Measurements from ENCODE around the gene ANXA2. TPM values are rescaled to one million over a fixed set of nuclear protein-coding genes. Genes with fewer than 3 reads are reported as not detected.

Gene ANXA2
- total RNA-seq, 1 donor from 2014 or later: 730 TPM

DNA sequence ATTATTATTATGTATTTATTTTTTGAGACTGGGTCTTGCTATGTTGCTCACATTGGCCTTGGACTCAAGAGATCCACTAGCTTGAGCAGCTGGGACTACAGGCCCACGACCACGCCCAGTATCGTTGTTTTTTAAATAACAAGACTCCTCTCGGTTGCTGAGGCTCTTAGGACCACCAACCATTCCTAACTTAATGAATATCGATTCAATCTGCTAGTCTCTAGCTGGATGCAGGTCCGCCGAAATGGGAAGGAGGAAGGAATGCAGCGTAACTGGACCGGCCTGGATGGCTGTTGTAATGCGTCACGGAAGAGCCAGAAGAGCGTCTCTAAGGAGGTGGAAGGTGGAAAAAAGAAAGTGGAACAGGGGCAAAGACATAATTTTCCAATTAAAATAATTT is 1.7 kb downstream of the ANXA2 start:
- no peaks in the 10 kb centered on the region for H3K36me3 ChIP-seq
- H3K9me3 ChIP-seq: no peaks in the 10 kb centered on the region
- DNase-seq (ENCODE audit: low spot score in 2 of 2): no peak
- intact Hi-C loops (cut with DNase I): loop anchor here (2.0 to 5.0 kb wide), 2 partner anchors 33 to 81 kb away; partner anchors contain the start of gene ICE2
- TF ChIP-seq, protein P1, sequence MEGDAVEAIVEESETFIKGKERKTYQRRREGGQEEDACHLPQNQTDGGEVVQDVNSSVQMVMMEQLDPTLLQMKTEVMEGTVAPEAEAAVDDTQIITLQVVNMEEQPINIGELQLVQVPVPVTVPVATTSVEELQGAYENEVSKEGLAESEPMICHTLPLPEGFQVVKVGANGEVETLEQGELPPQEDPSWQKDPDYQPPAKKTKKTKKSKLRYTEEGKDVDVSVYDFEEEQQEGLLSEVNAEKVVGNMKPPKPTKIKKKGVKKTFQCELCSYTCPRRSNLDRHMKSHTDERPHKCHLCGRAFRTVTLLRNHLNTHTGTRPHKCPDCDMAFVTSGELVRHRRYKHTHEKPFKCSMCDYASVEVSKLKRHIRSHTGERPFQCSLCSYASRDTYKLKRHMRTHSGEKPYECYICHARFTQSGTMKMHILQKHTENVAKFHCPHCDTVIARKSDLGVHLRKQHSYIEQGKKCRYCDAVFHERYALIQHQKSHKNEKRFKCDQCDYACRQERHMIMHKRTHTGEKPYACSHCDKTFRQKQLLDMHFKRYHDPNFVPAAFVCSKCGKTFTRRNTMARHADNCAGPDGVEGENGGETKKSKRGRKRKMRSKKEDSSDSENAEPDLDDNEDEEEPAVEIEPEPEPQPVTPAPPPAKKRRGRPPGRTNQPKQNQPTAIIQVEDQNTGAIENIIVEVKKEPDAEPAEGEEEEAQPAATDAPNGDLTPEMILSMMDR (IDR thresholded peaks at IDR 0.05): no peak
- peaks cover 10 to 51% of the 10 kb centered on the region in 2 donors for H3K4me1 ChIP-seq
- peak overlapping the region; percentile 98 to 99 for H3K27ac ChIP-seq
- peak overlapping the region; percentile 73 to 87 for H3K4me3 ChIP-seq
- H3K27me3 ChIP-seq: no peaks in the 10 kb centered on the region

DNA sequence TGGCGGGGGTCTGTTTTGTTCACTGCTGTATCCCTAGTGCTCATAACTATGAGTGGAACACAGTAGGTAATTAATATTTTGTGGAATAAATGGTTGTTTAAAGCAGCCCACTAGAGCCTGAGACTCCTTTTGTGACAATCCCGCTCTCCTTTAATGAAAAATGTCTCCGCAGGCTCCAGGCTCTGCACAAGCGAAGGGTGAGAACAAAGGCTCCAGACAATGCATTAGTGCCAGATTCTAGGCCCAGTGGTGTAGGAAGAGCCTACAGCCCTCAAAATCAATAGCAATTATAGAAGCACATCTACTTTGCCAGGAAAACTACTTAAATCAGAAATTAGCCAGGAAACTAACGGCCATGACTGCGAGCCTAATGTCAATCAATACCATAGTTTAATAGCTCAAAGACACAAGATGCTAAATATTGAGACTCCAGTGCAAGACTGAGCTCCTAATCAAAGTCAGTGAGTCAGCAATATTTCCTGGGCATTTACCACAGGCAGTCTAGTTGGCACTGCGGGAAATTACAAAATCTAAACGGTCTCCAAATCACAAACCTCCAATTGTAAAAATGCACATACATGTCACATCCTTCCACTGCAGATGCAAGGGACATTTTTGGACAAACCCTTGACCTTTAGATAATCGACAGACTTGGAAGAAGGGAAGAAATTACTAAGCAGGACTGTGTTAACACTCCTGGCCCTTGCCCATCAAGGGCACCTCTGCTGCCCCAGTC is 2.3 kb downstream of the ANXA2 start:
- H3K27me3 ChIP-seq: no peaks in the 10 kb centered on the region
- TF ChIP-seq, protein P1 (IDR thresholded peaks at IDR 0.05): no peak
- H3K36me3 ChIP-seq: no peaks in the 10 kb centered on the region
- H3K9me3 ChIP-seq: no peaks in the 10 kb centered on the region
- intact Hi-C loops (cut with DNase I): loop anchor here (2.0 to 5.0 kb wide), 2 partner anchors 33 to 82 kb away; partner anchors contain the start of gene ICE2
- peak overlapping the region; percentile 73 to 87 for H3K4me3 ChIP-seq
- H3K4me1 ChIP-seq: peaks cover 10 to 57% of the 10 kb centered on the region in 2 donors
- no peak for DNase-seq (ENCODE audit: low spot score in 2 of 2)
- peak overlapping the region; percentile 98 to 99 for H3K27ac ChIP-seq

- Histone ChIP-seq H3K4me3 (peak overlapping the region; percentile 4 to 87), H3K9me3 (no peaks in the 10 kb centered on the region), H3K4me1 (peaks cover 13 to 64% of the 10 kb centered on the region in 2 donors), H3K27ac (peak overlapping the region; percentile 98 to 99), H3K27me3 (no peaks in the 10 kb centered on the region), H3K36me3 (no peaks in the 10 kb centered on the region)
- no peak for DNase-seq (ENCODE audit: low spot score in 2 of 2)
- intact Hi-C loops (cut with DNase I): loop anchor here (5.0 kb wide), 1 partner anchor 83 kb away; the partner anchor contains the start of gene ICE2
- TF ChIP-seq, protein P1 (IDR thresholded peaks at IDR 0.05): no peak
These were observed 3.1 kb downstream of the ANXA2 start for GRCh38 chr15:60394689-60395097.

- peak overlapping the region; percentile 98 to 99 for H3K27ac ChIP-seq
- no peaks in the 10 kb centered on the region for H3K27me3 ChIP-seq
- intact Hi-C loops (cut with DNase I): loop anchor here (1.0 kb wide), 1 partner anchor 22 kb away; no protein-coding TSS in a partner anchor
- H3K4me3 ChIP-seq: peak overlapping the region; percentile 4 to 87
- no peaks in the 10 kb centered on the region for H3K36me3 ChIP-seq
- H3K9me3 ChIP-seq: no peaks in the 10 kb centered on the region
- peaks cover 13 to 69% of the 10 kb centered on the region in 2 donors for H3K4me1 ChIP-seq
- TF ChIP-seq, protein P1 (IDR thresholded peaks at IDR 0.05): no peak
- peak; percentile 31 to 90 for DNase-seq (ENCODE audit: low spot score in 2 of 2)
These were observed 4.6 kb downstream of the ANXA2 start for GRCh38 chr15:60392986-60393790.

DNA sequence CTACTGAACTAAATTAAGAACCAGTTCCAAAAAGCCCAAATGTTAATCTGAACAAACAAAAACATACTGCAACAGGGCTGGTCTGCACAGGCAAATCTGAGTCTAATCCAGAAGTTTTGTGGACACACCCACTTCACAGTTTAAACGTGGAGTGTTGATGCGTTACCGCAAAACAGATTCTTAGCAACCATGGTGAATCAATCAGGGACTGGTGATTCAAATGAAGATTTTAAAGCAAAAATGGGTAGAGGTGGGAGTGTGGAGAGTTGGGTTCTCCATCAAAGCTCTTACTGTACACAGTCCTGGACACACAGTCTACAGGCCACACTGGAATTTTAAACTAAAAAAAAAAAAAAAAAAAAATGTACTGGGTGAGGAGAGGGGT is 5.2 kb downstream of the ANXA2 start:
- H3K27ac ChIP-seq: peak overlapping the region; percentile 98 to 99

More for the DNA sequence above, 5.2 kb downstream of the ANXA2 start:
- Histone ChIP-seq H3K9me3 (no peaks in the 10 kb centered on the region), H3K4me1 (peaks cover 13 to 75% of the 10 kb centered on the region in 2 donors), H3K27me3 (no peaks in the 10 kb centered on the region), H3K4me3 (peak overlapping the region in 1 of 2 donors; percentile 87), H3K36me3 (no peaks in the 10 kb centered on the region)
- TF ChIP-seq, protein P1 (IDR thresholded peaks at IDR 0.05): no peak
- intact Hi-C loops (cut with DNase I): no loop called here
- no peak for DNase-seq (ENCODE audit: low spot score in 2 of 2)
